Neural crest cell (in vitro differentiated cells): ENCODE data around the gene CHCHD4. TPM values are rescaled to one million over a fixed set of nuclear protein-coding genes. Genes with fewer than 3 reads are reported as not detected.

Source experiments
- DNase-seq: peaks from one replicate; pipeline ENCODE4 v3.0.0; 2021; ENCODE audit warnings: low read depth, mixed read lengths, low spot score
- H3K27ac Mint-ChIP-seq: one replicate; pipeline ENCODE4 v1.8.0; 2021; ENCODE audit warnings: mild to moderate bottlenecking, mixed read lengths; ENCODE audit not compliant: unreplicated experiment
- H3K27me3 Mint-ChIP-seq: 2 replicates; pipeline ENCODE4 v1.8.0; 2021; ENCODE audit warnings: low read depth, mild to moderate bottlenecking, mixed read lengths
- H3K36me3 Mint-ChIP-seq: 2 replicates; pipeline ENCODE4 v1.8.0; 2021; ENCODE audit warnings: low read depth, mild to moderate bottlenecking, mixed read lengths
- H3K4me1 Mint-ChIP-seq: 2 replicates; pipeline ENCODE4 v1.8.0; 2021; ENCODE audit warnings: mixed read lengths
- H3K4me3 Mint-ChIP-seq: one replicate; pipeline ENCODE4 v1.8.0; 2021; ENCODE audit warnings: mild to moderate bottlenecking, mixed read lengths
- H3K9me3 Mint-ChIP-seq: 2 replicates; pipeline ENCODE4 v1.8.0; 2021; ENCODE audit warnings: mixed read lengths
- CTCF ChIP-seq: fragments of 200-600 bp; sonication (generic); conservative IDR thresholded peaks from 2 replicates; pipeline ENCODE4 v1.5.0; 2021; ENCODE audit warnings: antibody characterized with exemption, mild to moderate bottlenecking
- total RNA-seq: library from RNA; stranded (reverse); gene quantifications from 2 replicates; pipeline ENCODE4 v1.2.1, GENCODE V29; 2021

The CHCHD4 gene
- total RNA-seq, 1 donor from 2014 or later: 16.9 TPM

GRCh38 chr3:14166877-14167603 is 42.4 kb upstream of the CHCHD4 start:
- Mint-ChIP-seq H3K36me3 (peaks cover 39% of the 10 kb centered on the region), H3K27ac (no peak overlapping the region), H3K27me3 (no peaks in the 10 kb centered on the region), H3K4me3 (no peak overlapping the region), H3K9me3 (peaks cover 4% of the 10 kb centered on the region), H3K4me1 (no peaks in the 10 kb centered on the region)
- TF ChIP-seq CTCF: no peak
- DNase-seq: no peak

- Mint-ChIP-seq H3K4me3 (no peak overlapping the region), H3K27ac (no peak overlapping the region), H3K36me3 (peaks cover 61% of the 10 kb centered on the region), H3K4me1 (no peaks in the 10 kb centered on the region), H3K27me3 (no peaks in the 10 kb centered on the region), H3K9me3 (peaks cover 13% of the 10 kb centered on the region)
- no peak for TF ChIP-seq CTCF
- no peak for DNase-seq
Observed at GRCh38 chr3:14162178-14162577, 37.5 kb upstream of the CHCHD4 start.

DNA sequence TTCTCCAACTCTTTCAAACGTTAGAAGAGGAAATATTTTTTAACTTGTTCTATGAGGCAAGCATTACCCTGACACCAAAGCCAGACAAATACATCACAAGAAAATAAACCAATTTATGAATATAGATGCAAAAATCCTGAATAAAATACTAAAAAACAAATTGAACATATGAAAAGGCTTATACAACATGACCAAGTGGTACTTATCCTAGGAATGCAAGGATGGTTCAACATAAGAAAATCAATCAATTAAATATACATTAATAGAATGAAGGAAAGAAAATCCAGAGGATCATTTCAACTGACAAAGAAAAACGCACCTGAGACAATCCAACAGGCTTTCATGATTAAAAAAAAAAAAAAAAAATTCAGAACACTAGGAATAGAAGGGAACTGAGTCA is 36.6 kb upstream of the CHCHD4 start:
- peaks cover 13% of the 10 kb centered on the region for H3K9me3 Mint-ChIP-seq
- H3K27ac Mint-ChIP-seq: no peak overlapping the region
- peaks cover 65% of the 10 kb centered on the region for H3K36me3 Mint-ChIP-seq
- H3K4me3 Mint-ChIP-seq: no peak overlapping the region
- TF ChIP-seq CTCF: no peak
- DNase-seq: no peak
- no peaks in the 10 kb centered on the region for H3K27me3 Mint-ChIP-seq
- no peaks in the 10 kb centered on the region for H3K4me1 Mint-ChIP-seq

DNA sequence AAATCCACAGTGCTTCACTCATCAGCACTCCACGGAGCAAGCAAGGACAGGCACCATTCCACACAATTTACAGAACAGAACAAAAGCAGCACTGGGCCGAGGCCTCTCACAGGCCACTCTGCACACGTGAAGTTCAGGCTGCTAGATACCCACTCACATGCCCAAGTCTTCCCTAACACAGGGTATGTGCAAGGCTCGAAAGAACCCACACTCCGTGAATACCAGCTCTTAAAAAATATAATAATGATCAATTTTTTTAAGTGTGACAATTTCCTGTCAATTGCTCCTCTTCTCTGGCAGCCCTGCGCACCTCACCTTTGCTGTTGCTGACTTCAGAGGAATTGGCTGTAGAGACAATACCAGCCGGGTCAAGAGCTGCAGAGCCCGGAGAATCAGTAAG is 34.8 kb upstream of the CHCHD4 start:
- Mint-ChIP-seq H3K4me3 (no peak overlapping the region), H3K4me1 (no peaks in the 10 kb centered on the region), H3K27ac (no peak overlapping the region), H3K36me3 (peaks cover 65% of the 10 kb centered on the region), H3K9me3 (peaks cover 13% of the 10 kb centered on the region), H3K27me3 (no peaks in the 10 kb centered on the region)
- TF ChIP-seq CTCF: no peak
- DNase-seq: no peak

- Mint-ChIP-seq H3K9me3 (peaks cover 13% of the 10 kb centered on the region), H3K4me1 (no peaks in the 10 kb centered on the region), H3K36me3 (peaks cover 60% of the 10 kb centered on the region), H3K27ac (no peak overlapping the region), H3K27me3 (no peaks in the 10 kb centered on the region), H3K4me3 (no peak overlapping the region)
- DNase-seq: no peak
- no peak for TF ChIP-seq CTCF
Observed at GRCh38 chr3:14158370-14158769, 33.7 kb upstream of the CHCHD4 start.
